Islet precursor cell (in vitro differentiated cells): ENCODE results near the gene NMS.
"Not testable (repeated sequence)": the region's sequence is repeated elsewhere in the genome, so short reads cannot be mapped to it uniquely, and the experiment has no call there.

ENCODE experiments used
- DNase-seq: peaks from one replicate; pipeline ENCODE4 v3.0.0-alpha.2; 2018

NMS gene

GRCh38 chr2:100470182-100470581 lies at the start of gene NMS:
Gene NMS, plus strand, starts transcription at chr2:100470482. Its CDS starts 7 bp downstream, at chr2:100470489.
- no peak for DNase-seq

- DNase-seq = peak; percentile 74
Observed at GRCh38 chr2:100422320-100423055, 47.8 kb upstream of the NMS start.

- no peak for DNase-seq
Observed at GRCh38 chr2:100423631-100424030, 46.7 kb upstream of the NMS start.

- DNase-seq = no peak
Observed at GRCh38 chr2:100424277-100424875, 45.9 kb upstream of the NMS start.

- DNase-seq = no peak
Observed at GRCh38 chr2:100425107-100425506, 45.2 kb upstream of the NMS start.

- DNase-seq = no peak
Observed at GRCh38 chr2:100425573-100426383, 44.5 kb upstream of the NMS start.

- DNase-seq = no peak
Observed at GRCh38 chr2:100426384-100426720, 43.9 kb upstream of the NMS start.

- no peak for DNase-seq
Observed at GRCh38 chr2:100427111-100427510, 43.2 kb upstream of the NMS start.

GRCh38 chr2:100427627-100428258 lies 42.5 kb upstream of the NMS start:
- DNase-seq = peak; percentile 77

- DNase-seq = no peak
Observed at GRCh38 chr2:100429726-100430125, 40.6 kb upstream of the NMS start.

GRCh38 chr2:100437751-100438150 lies 32.5 kb upstream of the NMS start:
- no peak for DNase-seq

- no peak for DNase-seq
Observed at GRCh38 chr2:100446696-100447095, 23.6 kb upstream of the NMS start.

- DNase-seq = no peak
Observed at GRCh38 chr2:100451092-100451491, 19.2 kb upstream of the NMS start.

- DNase-seq = no peak
Observed at GRCh38 chr2:100451734-100452133, 18.5 kb upstream of the NMS start.

- DNase-seq = no peak
Observed at GRCh38 chr2:100453853-100454252, 16.4 kb upstream of the NMS start.

- DNase-seq = not testable (repeated sequence)
Observed at GRCh38 chr2:100456357-100456756, 13.9 kb upstream of the NMS start.

- DNase-seq = no peak
Observed at GRCh38 chr2:100460904-100461530, 9.3 kb upstream of the NMS start.

- peak; percentile 81 for DNase-seq
Observed at GRCh38 chr2:100470898-100471514, 724 bp downstream of the NMS start.

GRCh38 chr2:100476606-100477005 lies 6.3 kb downstream of the NMS start:
- no peak for DNase-seq

- no peak for DNase-seq
Observed at GRCh38 chr2:100482741-100483140, 12.5 kb downstream of the NMS start.

GRCh38 chr2:100483895-100484294 lies 13.6 kb downstream of the NMS start:
- DNase-seq = no peak

- DNase-seq = no peak
Observed at GRCh38 chr2:100484390-100484789, 14.1 kb downstream of the NMS start.

- no peak for DNase-seq
Observed at GRCh38 chr2:100485396-100485795, 15.1 kb downstream of the NMS start.
